Measurements from ENCODE around the gene RGS8.

Gene RGS8

DNA sequence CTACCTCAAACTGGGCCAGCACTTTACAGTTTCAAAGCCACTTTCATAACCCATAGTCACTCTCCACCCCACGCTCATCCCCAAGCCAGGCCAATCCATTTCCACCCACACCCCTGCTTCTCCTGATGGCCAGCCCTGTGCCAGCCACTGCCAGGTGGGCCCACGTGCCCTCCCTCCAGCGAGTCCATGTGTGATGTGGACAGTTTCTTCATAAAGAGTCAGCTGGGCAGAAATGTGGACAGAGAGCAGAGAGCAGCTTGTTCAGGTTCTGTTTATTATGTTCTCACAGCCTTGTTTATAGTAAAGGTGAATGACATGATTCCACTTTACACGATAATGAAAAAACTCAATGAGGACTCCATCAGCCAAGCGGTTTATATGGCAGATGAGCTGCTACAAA, 42.8 kb downstream of the RGS8 start:
- DNase-seq (ENCODE audit: low spot score), result no peak

- DNase-seq (ENCODE audit: low spot score), result no peak
Measured at GRCh38 chr1:182639330-182639729, 45.1 kb downstream of the RGS8 start.

DNA sequence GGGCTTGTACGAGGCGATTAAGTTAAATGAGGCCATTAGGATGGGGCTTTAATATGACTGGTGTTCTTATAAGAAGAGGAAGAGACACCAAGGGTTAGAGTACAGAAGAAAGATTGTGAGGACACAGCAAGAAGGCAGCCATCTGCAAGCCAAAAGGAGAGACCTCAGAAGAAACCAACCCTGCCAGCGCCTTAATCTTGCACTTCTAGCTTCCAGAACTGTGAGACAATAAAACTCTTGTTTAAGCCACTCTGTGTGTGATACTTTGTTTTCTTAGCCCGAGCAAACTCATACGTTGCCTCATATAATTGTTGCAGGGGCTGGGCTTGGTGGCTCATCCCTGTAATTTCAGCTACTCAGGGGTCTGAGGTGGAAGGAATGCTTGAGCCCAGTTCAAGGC, 46.6 kb downstream of the RGS8 start:
- DNase-seq (ENCODE audit: low spot score), result no peak

DNA sequence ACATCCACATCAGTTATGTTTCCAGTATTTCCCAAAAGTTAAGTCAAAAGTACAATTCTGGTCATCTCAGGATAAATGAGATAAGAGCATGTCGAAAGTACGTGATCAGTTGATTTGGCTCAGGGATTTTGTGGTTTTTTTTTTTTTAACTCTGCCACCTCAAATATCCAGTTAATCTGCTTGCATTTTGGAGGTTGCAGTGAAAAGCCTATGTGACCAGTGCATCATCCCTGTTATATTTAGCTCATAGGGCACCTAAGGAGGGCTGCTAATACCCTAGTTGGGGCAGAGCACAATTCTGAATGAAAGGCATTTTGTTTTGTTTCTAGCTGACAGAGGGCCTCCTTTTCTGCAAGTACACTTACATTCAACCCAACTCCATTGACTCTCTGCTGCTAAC, 48.5 kb downstream of the RGS8 start:
- DNase-seq (ENCODE audit: low spot score), result no peak
